SK-N-SH treated with all-trans-retinoic acid at 6 μM for 48 hours (cell line): Measurements from ENCODE around the gene ADGRG6.

Experiments
- ATAC-seq: fragments of 200-7000 bp; cut with Tn5 transposase; 3 replicates; pipeline ENCODE4 v1.9.1; 2020; ENCODE audit warnings: mild to moderate bottlenecking, moderate library complexity
- ARNTL ChIP-seq: fragments of 450-650 bp; formaldehyde crosslinking; IDR thresholded peaks from 2 replicates; pipeline ENCODE4 v1.5.0; 2020; ENCODE audit warnings: low read depth, mild to moderate bottlenecking, moderate library complexity, borderline replicate concordance
- BACH2 ChIP-seq: fragments of 250-450 bp; sonication (Bioruptor Pico); IDR thresholded peaks from 2 replicates; pipeline ENCODE4 v1.9.0; 2021; ENCODE audit warnings: mild to moderate bottlenecking, borderline replicate concordance
- CREB5 ChIP-seq: fragments of 250-450 bp; sonication (Bioruptor Pico); IDR thresholded peaks from 2 replicates; pipeline ENCODE4 v1.5.1; 2020; ENCODE audit warnings: low read depth, mild to moderate bottlenecking, moderate library complexity
- CSDC2 ChIP-seq: fragments of 250-450 bp; sonication (Bioruptor Pico); IDR thresholded peaks from 2 replicates; pipeline ENCODE4 v1.5.0; 2020; ENCODE audit warnings: mild to moderate bottlenecking, moderate library complexity
- CSRNP3 ChIP-seq: fragments of 250-450 bp; sonication (Bioruptor Pico); IDR thresholded peaks from 2 replicates; pipeline ENCODE4 v1.5.1; 2021; ENCODE audit warnings: mild to moderate bottlenecking, moderate library complexity
- ESRRG ChIP-seq: fragments of 250-450 bp; sonication (Bioruptor Pico); IDR thresholded peaks from 2 replicates; pipeline ENCODE4 v1.6.1; 2021; ENCODE audit warnings: mild to moderate bottlenecking
- GLIS3 ChIP-seq: fragments of 250-450 bp; sonication (Bioruptor Pico); IDR thresholded peaks from 2 replicates; pipeline ENCODE4 v1.5.0; 2020; ENCODE audit warnings: mild to moderate bottlenecking, moderate library complexity
- ISL1 ChIP-seq: fragments of 250-450 bp; sonication (Bioruptor Pico); IDR thresholded peaks from 2 replicates; pipeline ENCODE4 v2.1.2; 2022; ENCODE audit warnings: mild to moderate bottlenecking, moderate library complexity
- OSR1 ChIP-seq: fragments of 250-450 bp; sonication (Bioruptor Pico); IDR thresholded peaks from 2 replicates; pipeline ENCODE4 v1.8.0; 2022; ENCODE audit warnings: moderate library complexity, mild to moderate bottlenecking, inconsistent platforms
- PATZ1 ChIP-seq: fragments of 250-450 bp; sonication (Bioruptor Pico); IDR thresholded peaks from 2 replicates; pipeline ENCODE4 v1.8.0; 2020; ENCODE audit warnings: mild to moderate bottlenecking, moderate library complexity, borderline replicate concordance
- POU6F1 ChIP-seq: fragments of 250-450 bp; sonication (Bioruptor Pico); IDR thresholded peaks from 2 replicates; pipeline ENCODE4 v1.8.0; 2021; ENCODE audit warnings: low read depth, mild to moderate bottlenecking, moderate library complexity, borderline replicate concordance
- PPARA ChIP-seq: fragments of 250-450 bp; sonication (Bioruptor Pico); IDR thresholded peaks from 2 replicates; pipeline ENCODE4 v1.5.0; 2020; ENCODE audit warnings: mild to moderate bottlenecking, borderline replicate concordance
- RARB ChIP-seq: fragments of 250-450 bp; sonication (Bioruptor Pico); IDR thresholded peaks from 2 replicates; pipeline ENCODE4 v1.8.0; 2021; ENCODE audit warnings: mild to moderate bottlenecking, moderate library complexity
- SNAI2 ChIP-seq: fragments of 250-450 bp; sonication (Bioruptor Pico); IDR thresholded peaks from 2 replicates; pipeline ENCODE4 v1.5.0; 2020; ENCODE audit warnings: mild to moderate bottlenecking, moderate library complexity
- TCF4 ChIP-seq: fragments of 250-450 bp; sonication (Bioruptor Pico); IDR thresholded peaks from 2 replicates; pipeline ENCODE4 v1.8.0; 2021; ENCODE audit warnings: mild to moderate bottlenecking, moderate library complexity, borderline replicate concordance
- TOX ChIP-seq: fragments of 250-450 bp; sonication (Bioruptor Pico); IDR thresholded peaks from 2 replicates; pipeline ENCODE4 v1.8.0; 2021; ENCODE audit warnings: mild to moderate bottlenecking, moderate library complexity, borderline replicate concordance
- TSHZ2 ChIP-seq: fragments of 250-450 bp; sonication (Bioruptor Pico); IDR thresholded peaks from 2 replicates; pipeline ENCODE4 v1.5.0; 2020; ENCODE audit warnings: mild to moderate bottlenecking, moderate library complexity
- ZC3H10 ChIP-seq: fragments of 250-450 bp; sonication (Bioruptor Pico); IDR thresholded peaks from 2 replicates; pipeline ENCODE4 v1.5.1; 2021; ENCODE audit warnings: mild to moderate bottlenecking, moderate library complexity
- ZFP3 ChIP-seq: fragments of 250-450 bp; sonication (Bioruptor Pico); IDR thresholded peaks from 2 replicates; pipeline ENCODE4 v1.5.0; 2020; ENCODE audit warnings: mild to moderate bottlenecking, moderate library complexity
- ZFP30 ChIP-seq: fragments of 450-650 bp; formaldehyde crosslinking; IDR thresholded peaks from 2 replicates; pipeline ENCODE4 v1.5.0; 2022; ENCODE audit warnings: mild to moderate bottlenecking, moderate library complexity
- ZNF565 ChIP-seq: fragments of 450-650 bp; formaldehyde crosslinking; conservative IDR thresholded peaks from 2 replicates; pipeline ENCODE4 v1.5.0; 2020; ENCODE audit warnings: low read depth, mild to moderate bottlenecking, moderate library complexity
- ZNF70 ChIP-seq: fragments of 450-650 bp; formaldehyde crosslinking; IDR thresholded peaks from 2 replicates; pipeline ENCODE4 v1.5.0; 2020; ENCODE audit warnings: mild to moderate bottlenecking, moderate library complexity

ADGRG6 gene

GRCh38 chr6:142291512-142291911, 10.3 kb upstream of the ADGRG6 start:
- peak; percentile 64 for ATAC-seq
- no peak for TF ChIP-seq CREB5 (CRISPR knock-in tag)
- peak; percentile 98; the same call in 1 of the 2 replicates for TF ChIP-seq TOX (CRISPR knock-in tag)
- TF ChIP-seq SNAI2 (CRISPR knock-in tag) = no peak
- TF ChIP-seq ZC3H10 (CRISPR knock-in tag) = peak; percentile 33; the same call in 1 of the 2 replicates
- no peak for TF ChIP-seq TSHZ2 (CRISPR knock-in tag)
- no peak for TF ChIP-seq POU6F1
- TF ChIP-seq, all 23 proteins: peak for 2

- peak; percentile 46 for ATAC-seq
- TF ChIP-seq ARNTL = no peak
- TF ChIP-seq RARB (CRISPR knock-in tag) = no peak
- TF ChIP-seq ISL1 (CRISPR knock-in tag) = no peak
- no peak for TF ChIP-seq TCF4 (CRISPR knock-in tag)
- TF ChIP-seq SNAI2 (CRISPR knock-in tag) = no peak
- TF ChIP-seq ESRRG (CRISPR knock-in tag) = no peak
- TF ChIP-seq BACH2 = no peak
- no peak for TF ChIP-seq TOX (CRISPR knock-in tag)
- no peak for TF ChIP-seq CSRNP3 (CRISPR knock-in tag)
- TF ChIP-seq ZC3H10 (CRISPR knock-in tag) = no peak
- no peak for TF ChIP-seq PPARA (CRISPR knock-in tag)
- no peak for TF ChIP-seq ZFP3 (CRISPR knock-in tag)
- no peak for TF ChIP-seq ZFP30 (CRISPR knock-in tag)
- TF ChIP-seq ZNF565 (CRISPR knock-in tag) = no peak
- TF ChIP-seq POU6F1 = no peak
- no peak for TF ChIP-seq ZNF70 (CRISPR knock-in tag)
- TF ChIP-seq, all 23 proteins: peak for 0
Measured at GRCh38 chr6:142292166-142292924, 9.5 kb upstream of the ADGRG6 start.

GRCh38 chr6:142293121-142293520, 8.7 kb upstream of the ADGRG6 start:
- no peak for ATAC-seq
- no peak for TF ChIP-seq PATZ1
- TF ChIP-seq ZFP3 (CRISPR knock-in tag) = no peak
- TF ChIP-seq ZNF565 (CRISPR knock-in tag) = no peak
- TF ChIP-seq BACH2 = no peak
- no peak for TF ChIP-seq CSDC2
- TF ChIP-seq ZFP30 (CRISPR knock-in tag) = no peak
- TF ChIP-seq GLIS3 (CRISPR knock-in tag) = no peak
- no peak for TF ChIP-seq CSRNP3 (CRISPR knock-in tag)
- TF ChIP-seq OSR1 (CRISPR knock-in tag) = no peak
- no peak for TF ChIP-seq ARNTL
